Measurements from ENCODE around the gene INPP4A.
"Not testable (repeated sequence)": the region's sequence is repeated elsewhere in the genome, so short reads cannot be mapped to it uniquely, and the experiment has no call there.

The INPP4A gene

DNA sequence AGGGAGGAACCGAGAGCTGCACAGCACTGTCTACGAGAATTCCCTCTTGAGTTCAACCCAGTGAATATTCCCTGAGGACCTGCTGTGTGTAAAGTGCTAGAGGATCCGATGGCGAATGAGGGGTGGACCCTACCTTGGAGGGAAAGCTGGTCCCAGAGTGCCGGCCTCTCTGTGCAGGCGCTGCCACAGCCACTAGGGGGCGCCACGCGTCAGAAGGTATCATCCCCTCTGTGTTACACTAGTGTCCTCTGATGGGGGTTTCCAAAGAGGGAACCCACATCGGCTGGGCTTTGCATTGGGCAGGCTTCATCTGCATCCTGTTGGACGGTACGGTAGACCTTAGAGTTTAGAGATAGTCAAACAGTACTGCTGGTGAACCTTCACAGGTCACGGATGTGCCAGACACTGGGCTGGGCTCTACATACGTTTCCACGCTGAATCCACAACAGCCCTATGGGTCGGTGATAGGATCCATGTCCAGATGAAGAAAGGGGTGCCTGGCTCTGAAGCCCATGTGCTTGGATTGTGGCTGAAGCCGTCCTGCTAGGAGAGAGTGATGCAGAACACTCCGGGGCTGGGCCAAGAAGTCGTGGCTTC lies 124.6 kb downstream of the INPP4A start:
- DNase-seq: no peak

DNA sequence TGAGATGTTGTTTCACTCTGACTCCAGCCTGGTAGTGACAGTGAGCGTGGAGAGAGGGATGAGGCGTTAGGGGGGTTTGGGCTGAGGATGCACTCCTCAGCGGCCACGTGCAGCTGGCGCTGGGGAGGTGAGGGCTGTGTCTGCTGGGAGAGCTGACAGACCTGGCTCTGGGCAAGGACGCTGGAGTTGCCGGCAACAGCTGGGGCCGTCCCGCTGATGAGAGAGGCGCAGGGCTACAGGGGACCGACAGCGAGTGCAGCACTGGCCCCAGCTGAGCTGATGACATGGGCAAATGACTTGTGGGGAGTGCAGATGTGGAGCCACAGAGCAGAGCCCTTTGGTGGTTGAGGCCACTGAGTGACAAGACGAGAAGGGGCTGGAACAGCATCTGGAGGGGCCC lies 125.3 kb downstream of the INPP4A start:
- DNase-seq: no peak

DNA sequence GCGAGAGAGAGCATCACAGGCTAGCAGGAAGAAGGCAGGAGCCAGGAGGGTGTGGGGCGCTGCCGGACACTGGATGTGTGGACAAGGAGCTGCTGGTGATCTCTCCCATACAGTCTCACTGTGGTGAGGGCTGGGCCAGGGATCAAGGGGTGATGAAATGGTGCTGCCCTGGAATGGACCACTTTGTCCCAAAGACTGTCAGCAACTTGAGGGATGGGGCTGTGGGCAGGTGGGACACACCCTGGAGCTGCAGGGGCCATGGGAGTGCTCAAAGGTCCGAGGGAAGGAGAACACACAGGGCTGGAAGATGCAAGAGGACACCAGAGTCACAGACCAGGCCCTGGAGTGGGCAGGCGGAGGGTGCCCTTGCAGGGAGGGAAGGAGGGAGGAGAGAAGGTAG lies 125.7 kb downstream of the INPP4A start:
- no peak for DNase-seq

GRCh38 chr2:98571121-98571701 lies 126.6 kb downstream of the INPP4A start:
- no peak for DNase-seq

- DNase-seq: no peak
Measured at GRCh38 chr2:98571796-98572195, 127.1 kb downstream of the INPP4A start.

DNA sequence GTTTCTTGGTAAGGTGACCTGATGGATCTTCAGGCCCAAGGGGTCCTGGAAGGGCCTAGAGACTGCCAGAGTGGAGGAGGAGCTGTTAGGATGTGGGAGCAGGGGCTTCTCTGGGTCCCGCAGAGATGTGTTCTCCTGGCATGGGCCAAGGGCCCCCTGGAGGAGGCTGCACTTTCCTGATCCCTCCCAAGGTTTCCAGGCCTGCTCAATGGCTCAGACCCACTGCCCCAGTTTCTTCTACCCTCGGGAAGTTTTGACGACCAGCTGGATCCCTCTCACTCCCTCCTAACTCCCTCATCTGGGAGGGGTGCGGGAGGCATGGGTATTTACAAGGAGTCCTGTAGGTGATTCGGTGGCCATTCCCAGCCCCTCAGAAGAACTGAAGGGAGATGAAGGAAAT lies 127.6 kb downstream of the INPP4A start:
- DNase-seq: no peak

- no peak for DNase-seq
Measured at GRCh38 chr2:98572676-98573075, 128.0 kb downstream of the INPP4A start.

DNA sequence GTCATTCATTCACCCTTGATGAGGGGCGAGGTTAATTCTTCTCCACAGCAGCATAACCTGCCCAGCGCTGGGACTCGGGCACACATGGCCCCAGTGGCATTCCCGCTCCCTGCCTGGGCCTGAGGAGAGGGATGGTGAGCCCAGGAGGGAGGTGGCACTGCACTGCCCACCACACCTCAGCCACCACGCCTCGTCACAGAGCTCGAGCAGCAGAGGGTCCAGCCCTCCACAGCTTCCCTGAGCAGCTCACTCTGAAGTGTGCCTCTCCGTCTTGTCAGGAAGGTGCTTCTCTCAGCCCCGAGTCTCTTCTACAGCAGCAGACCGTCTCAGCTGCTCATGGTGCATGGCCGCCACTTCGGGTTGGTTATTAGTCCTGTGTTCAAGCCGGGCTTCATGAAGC lies 128.8 kb downstream of the INPP4A start:
- no peak for DNase-seq

- no peak for DNase-seq
Measured at GRCh38 chr2:98576666-98577312, 132.1 kb downstream of the INPP4A start.

DNA sequence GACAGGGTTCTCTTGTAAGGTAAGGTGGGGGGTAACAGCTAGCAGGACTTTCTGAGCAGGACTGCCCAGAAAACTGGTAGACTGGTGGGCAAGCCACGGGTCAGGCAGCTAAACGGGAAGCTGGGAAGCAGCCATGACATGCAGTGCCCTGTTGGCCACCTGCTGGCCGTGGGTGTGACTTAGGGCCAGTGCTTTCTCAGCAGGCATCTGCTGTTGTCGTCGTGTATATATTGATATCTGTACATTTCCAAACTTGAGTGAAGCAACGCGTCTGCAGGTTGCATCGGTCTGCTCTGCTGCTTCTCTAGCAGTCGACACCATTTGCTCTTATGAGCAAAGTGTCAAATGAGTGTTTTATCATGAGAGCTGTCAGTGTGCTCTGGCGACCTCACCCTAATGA lies 132.7 kb downstream of the INPP4A start:
- no peak for DNase-seq

GRCh38 chr2:98578231-98578630 lies 133.6 kb downstream of the INPP4A start:
- DNase-seq: no peak

- no peak for DNase-seq
Measured at GRCh38 chr2:98579926-98580325, 135.3 kb downstream of the INPP4A start.

DNA sequence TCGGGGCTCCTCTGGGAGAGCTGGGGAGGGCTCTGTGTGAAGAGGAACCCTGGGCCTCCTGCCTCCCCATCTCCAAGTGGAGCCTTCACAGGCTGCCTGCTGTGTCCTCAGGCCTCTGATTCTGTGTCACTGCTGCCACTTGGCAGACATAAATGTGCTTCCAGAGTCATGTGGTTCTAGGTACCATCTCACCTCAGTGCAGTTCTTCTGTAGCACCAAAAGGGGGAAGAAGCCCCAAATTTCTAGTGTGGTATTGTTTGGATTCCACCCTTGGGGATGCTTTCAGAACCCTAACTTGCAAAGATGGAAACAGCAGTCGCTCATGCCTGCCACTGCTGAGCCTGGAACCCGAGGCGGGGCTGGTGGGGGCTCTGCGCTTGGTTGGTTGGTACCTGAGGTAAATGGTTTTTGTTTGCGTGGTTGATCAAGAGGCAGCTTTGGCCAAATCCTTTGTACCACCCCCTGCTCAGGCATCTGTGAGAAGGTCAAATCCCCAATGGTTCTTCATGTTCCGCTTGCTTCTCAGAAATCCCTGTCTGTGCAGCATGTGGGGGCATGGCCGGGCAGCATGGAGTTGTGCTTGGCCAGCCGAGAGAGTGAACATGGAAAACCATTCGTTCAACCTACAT lies 136.1 kb downstream of the INPP4A start:
- DNase-seq: no peak

DNA sequence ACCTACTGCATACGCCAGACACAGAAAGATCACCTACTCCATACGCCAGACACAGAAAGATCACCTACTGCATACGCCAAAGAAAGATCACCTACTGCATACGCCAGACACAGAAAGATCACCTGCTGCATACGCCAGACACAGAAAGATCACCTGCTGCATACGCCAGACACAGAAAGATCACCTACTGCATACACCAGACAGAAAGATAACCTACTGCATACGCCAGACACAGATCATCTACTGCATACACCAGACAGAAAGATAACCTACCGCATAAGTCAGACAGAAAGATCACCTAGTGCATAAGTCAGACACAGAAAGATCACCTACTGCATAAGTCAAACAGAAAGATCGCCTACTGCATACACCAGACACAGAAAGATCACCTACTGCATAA lies 137.9 kb downstream of the INPP4A start:
- DNase-seq: no peak

GRCh38 chr2:98583276-98583675 lies 138.6 kb downstream of the INPP4A start:
- no peak for DNase-seq

DNA sequence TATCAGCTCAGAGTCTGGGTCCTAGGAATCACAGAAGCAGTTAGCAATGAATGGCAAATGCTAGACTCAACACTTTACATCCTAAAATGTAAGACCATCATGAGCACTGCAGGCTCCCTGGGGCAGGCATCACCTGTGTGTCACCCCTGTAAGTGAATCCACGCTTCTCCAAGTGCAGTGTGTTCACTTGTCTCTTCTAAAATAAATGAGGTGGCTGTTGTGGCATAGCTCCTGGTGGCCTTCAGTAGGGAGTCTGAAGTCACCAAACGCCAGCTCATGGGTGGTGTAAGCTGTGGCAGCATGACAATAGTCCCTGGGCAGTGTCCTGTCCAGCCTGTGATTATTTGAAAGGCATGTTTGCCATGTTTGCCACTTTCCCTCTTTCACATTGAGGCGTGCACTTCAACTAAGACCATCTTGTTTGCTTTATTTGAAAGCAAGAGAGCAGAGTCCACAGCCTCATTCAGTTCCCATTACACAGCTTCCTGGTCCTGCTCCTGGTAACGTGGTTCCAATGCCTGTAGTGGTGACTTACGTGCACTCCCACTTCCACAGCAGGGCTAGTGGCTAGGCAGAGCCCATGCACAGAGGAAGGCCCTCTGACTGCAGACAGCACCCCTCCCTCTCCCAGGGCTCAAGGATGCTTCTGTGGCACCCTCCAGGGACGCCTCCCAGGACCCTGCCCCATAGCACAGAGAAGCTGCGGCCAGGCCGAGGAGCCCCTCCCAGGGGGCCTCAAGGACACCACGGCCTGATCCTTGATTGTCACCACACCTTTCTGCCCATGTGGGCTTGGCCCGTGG lies 139.4 kb downstream of the INPP4A start:
- no peak for DNase-seq

- DNase-seq: no peak
Measured at GRCh38 chr2:98585386-98585785, 140.7 kb downstream of the INPP4A start.

- no peak for DNase-seq
Measured at GRCh38 chr2:98586551-98587140, 142.0 kb downstream of the INPP4A start.

DNA sequence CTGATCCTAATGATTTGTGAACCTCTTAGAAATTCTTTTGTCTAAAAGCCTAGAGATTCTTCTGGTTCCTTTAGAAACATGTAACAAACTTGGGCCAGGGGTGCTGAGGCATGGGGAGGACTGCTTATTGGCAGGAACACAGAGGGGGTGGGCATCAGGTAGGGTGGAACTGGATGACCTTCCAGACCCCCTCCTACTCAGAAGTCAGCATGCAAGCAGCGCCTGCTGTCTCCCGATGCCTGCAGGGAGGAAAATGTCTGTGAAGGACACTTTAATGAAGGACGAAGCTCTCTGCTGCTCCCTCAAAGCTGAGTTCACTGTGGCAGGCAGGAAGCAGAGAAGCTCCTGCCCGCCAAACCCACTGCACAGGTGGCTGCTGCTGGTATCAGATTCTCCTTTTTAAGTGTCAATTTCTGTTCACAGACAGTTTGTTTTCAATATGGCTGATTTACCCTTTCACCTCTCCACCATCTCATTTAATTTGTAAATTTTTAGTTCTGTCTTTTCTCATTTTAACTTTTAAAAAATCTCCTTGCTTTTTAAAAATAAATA lies 144.3 kb downstream of the INPP4A start:
- DNase-seq: no peak

DNA sequence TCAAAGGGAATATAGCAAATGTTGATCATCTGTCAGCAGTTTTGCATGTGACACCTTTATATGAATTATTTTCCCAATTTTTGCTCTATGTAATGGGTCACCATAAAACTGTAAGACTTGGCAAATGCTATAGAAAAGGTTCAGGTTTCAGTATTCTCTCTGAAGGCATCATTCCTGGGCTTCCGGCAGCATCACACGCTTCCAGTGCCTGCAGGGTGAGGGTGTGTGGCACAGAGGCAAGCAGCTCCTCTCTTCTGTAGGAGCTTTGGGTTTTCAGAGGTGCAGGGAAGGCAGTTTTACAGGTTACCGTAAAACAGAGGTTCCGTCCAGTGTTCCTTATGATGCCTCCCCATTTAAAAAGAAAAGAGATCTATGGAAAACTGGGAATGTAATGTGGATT lies 144.8 kb downstream of the INPP4A start:
- no peak for DNase-seq

GRCh38 chr2:98592565-98592964 lies 147.9 kb downstream of the INPP4A start:
- no peak for DNase-seq

DNA sequence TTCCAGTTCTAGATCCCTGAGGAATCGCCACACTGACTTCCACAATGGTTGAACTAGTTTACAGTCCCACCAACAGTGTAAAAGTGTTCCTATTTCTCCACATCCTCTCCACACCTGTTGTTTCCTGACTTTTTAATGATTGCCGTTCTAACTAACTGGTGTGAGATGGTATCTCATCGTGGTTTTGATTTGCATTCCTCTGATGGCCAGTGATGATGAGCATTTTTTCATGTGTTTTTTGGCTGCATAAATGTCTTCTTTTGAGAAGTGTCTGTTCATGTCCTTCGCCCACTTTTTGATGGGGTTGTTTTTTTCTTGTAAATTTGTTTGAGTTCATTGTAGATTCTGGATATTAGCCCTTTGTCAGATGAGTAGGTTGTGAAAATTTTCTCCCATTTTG lies 150.0 kb downstream of the INPP4A start:
- not testable (repeated sequence) for DNase-seq

Measured in NCI-H2029 treated with DMSO at 0.1 percent for 48 hours (cell line).